ENCODE measurements around the gene CYB5A.

Gene CYB5A

DNA sequence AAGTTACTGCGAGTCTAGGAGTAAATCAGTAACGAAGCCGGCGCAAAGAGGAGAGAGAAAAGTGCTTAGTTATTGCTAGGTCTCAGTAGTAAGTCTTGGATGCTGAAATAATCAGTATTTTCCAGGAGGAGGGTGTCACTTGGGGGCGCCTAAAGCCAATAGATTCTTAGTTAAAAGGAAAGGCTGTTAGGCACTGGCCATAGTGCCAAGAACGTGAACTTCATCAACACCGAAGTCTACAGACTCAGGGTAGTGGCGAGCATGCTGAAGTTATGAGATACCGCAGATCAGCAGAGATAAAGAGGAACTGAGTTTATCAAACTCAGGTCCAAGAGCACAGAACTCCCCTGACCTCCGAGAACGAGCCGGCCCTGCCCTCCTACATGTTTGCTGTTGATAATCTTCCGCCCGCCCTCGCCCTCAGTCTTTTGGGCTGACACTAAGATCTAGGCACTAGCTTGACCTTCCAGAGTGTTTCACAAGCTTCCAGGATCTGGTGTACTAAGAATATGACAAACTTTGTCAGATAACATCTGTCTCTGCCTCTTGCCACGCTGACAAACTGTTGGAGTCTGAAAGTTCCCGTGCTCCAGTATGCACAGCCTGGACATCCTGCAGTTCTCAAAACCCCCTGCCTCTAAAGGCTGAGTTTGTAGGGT is 49.2 kb downstream of the CYB5A start:
- DNase-seq = no peak

DNA sequence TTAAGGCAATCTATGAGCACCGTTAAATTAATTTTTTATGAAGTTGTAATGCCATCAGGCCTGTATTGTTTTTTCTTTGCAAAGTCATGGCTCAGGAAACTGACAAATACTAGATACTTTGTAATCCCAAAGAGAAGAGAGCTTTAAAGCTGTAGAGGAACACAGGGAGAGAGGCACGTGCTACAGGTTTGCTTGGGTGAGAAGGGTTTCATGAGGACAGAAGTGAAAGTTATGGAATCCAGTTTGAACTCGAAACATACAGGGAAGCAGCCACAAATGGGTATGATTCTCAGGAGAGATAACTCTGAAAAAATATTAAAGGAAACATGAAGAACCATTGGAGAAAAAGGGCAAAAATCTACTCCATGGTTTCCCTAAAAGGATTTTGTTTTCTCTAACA is 49.8 kb downstream of the CYB5A start:
- no peak for DNase-seq

DNA sequence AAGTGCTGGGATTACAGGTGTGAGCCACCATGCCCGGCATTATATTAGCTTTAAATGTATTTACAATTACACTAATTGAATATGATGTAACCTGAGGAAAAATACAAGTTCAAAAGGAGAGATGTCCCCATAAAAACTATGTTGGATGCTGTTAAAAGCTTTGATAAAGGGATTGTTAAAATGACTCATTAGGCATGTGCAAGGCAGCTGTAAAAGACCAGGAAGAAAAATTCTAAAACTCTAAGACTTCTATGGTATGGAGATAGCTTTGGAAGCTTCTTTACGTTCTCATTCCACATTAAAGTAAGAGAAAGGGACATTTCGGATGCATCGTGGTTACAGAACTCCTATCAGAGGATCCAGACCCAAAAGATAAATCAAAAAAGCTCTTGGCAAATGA is 50.3 kb downstream of the CYB5A start:
- DNase-seq = no peak

DNA sequence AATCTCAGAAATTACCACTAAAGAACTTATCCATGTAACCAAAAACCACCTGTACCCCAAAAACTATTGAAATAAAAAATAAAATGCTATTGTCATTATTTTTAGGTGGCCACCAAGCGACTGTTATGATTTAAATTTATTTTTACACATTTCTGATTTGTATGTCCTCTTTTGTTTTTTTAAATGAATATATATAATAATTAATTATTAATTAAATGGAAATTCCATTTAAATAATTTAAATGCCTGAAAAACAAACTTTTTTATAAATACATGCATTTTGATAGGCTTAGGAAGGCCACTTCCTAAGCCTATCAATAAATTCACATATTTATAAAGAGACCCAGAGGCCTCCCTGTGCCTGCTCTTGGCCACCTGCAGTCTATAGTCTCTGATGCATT is 52.2 kb downstream of the CYB5A start:
- no peak for DNase-seq

DNA sequence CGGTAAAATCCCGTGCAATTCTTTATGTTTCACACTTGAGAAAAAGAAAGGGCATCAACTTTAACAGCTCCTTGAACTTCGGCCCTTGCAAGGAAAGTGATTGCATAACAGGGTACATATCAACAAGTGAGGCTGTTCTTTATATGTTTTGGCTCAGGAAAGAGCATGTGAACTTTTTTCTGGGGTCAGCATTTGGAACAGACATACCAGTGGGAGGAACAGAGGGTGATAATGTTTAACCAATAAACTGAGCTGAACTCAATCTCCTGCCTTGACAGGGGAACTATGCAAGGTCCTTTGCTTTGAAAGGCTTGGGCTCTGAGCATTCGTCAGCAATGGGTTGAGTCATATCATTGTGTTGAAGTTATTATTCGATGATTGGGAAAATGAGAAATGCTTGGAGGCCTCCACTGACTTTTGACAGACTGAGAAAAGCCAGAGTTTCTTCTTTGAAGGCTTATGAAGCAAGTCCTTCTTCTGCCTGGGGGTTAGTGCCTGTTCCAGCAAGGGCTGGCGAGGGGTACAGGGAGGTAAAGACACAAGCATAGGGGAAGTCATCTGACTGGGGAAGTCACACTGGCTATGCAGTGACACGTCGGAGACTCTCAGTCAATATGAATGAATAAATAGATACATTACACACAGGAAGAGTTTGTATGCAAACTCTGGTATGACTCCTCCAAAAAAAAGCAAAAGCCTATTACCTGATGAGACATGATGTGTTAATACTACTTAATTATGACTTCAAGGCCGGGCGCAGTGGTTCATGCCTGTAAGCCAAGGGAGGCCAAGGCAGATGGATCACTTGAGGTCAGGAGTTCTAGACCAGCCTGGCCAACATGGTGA is 57.2 kb downstream of the CYB5A start:
- no peak for DNase-seq

DNA sequence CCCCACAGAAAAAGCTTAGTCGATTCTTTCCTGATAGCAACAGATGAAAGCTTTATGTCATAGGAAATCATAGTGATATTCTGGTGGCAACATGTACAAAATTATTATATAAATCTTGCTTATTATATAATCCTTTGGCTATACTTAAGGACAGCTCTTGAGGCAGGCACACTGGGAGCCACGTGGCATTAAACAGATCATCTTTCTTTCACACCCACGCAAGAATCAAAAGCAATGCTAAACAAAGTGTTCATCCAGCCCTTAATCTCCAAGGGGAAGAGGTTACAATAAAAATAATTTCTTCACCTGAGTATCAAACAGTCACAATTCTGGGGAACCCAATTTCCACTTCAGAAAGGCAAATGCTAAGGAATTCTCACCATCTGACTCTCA is 57.8 kb downstream of the CYB5A start:
- no peak for DNase-seq

DNA sequence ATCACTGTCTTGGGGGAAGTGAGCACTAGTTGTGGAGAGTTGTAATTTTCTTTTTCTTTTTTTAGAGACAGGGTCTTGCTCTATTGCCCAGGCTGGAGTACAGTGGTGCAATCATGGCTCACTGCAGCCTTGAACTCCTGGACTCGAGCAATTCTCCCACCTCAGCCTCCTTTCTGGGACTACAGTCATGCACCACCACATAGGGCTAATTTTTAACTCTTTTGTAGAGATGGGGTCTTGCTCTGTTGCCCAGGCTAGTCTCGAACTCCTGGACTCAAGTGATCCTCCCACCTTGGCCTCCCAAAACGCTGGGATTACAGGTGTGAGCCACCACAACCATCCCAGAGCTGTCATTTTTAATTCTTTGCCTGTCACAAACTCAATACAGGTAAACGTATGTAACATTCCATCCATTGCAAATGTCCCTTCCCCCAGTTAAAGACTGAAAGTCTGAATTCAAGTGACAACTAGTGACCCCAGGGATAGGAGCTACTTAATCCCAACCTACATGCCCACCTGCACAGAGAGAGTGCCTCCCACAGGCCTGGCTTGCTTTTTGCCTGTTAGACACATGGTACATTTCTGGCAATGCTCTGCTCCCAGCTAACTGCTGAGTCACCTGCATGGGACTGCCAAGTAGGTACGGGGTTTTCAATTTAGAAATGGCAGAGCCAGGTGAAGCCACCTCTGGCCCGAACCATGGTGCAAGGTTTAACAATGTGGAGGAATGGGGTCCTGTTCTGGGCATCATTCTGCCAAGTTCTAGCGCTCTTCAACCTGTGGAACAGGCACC is 60.6 kb downstream of the CYB5A start:
- DNase-seq = no peak

DNA sequence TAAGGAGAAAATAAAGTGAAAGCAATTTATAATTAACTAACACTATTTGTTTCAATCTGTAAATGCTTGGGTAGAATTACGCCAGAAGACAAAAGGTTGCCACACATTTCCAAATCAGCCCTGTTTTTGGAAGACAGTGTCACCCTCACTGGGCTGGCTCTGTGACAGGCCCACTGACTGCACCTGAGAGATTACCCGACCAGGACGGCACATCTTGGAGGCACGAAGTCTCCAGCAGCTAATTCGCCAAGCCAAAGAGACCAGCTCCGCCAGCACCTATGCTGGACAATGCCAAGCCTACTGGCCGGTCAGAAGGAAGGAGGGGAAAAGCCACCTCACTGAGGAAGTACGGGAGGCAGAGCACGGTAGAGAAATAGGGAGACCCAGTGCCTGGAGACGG is 61.9 kb downstream of the CYB5A start:
- no peak for DNase-seq

DNA sequence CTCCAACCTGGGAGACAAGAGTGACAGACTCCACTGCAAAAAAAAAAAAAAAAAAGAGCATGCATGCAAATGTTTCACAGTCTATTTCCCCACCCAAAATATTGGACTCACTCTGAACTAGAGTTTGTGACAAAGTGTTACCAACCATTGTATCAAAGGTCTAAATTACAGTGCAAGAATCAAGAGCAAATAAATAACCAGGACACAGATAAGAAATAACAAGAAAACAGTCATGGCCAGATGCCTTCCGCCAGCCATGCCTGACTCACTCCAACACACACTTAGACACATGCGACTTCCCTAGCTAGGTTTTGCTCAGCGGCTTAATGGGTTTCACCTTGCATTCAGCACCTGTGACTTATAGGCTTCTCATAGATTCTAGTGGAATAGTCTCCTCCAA is 62.8 kb downstream of the CYB5A start:
- DNase-seq = no peak

DNA sequence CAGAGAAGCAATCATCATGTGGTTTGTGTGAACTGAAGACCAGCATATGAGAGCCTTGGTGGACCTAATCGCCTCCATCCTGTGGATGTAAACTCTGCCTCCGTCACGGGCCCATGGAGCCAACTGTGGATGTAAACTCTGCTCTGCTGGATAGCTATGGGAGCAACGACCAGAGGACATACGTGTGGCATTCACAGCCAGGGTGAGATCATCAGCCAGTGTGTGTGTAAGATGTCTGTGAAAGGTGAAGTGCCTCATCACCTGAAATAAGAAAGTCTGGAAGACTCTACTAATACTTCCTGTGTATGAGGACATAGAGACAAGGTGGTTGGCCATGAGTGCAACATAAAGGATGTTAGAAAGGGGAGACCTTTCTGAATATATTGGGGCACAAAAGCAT is 63.5 kb downstream of the CYB5A start:
- no peak for DNase-seq

DNA sequence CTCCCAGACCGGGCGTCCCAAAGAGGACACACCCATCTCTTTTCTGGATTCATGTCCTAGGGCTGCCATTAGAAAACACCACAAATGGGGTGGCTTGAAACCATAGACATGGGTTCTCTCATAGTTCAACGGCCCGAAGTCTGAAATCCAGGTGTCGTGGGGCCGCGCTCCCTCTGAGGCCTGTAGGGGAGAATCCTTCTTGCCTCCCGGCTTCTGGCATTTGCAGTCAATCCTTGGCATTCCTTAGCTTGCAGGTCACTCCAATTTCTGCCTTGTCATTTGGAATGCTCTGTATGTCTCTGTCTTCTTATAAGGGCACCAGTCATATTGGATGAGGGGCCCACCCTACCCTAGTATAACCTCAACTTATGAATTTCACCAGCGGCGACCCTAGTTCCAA is 65.1 kb downstream of the CYB5A start:
- no peak for DNase-seq

DNA sequence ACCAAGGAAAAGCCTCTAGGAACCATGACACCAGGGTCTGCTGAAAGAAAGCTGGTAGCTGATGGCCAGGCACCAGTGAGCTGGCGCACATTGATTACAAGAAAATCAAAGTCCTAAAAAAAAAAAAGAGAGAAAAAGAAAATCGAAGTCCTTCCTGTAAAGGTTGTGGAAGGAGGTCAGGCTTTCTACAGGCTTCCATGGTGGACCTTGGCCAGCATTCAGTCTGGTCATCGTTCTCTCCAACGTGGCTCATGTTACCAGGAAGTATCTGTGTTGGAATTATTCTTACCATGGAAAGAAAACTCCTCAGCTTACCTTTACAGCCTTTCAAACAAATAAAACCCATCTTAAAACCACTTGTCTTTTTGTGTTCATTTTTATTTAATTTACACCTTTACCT is 65.6 kb downstream of the CYB5A start:
- DNase-seq = no peak

DNA sequence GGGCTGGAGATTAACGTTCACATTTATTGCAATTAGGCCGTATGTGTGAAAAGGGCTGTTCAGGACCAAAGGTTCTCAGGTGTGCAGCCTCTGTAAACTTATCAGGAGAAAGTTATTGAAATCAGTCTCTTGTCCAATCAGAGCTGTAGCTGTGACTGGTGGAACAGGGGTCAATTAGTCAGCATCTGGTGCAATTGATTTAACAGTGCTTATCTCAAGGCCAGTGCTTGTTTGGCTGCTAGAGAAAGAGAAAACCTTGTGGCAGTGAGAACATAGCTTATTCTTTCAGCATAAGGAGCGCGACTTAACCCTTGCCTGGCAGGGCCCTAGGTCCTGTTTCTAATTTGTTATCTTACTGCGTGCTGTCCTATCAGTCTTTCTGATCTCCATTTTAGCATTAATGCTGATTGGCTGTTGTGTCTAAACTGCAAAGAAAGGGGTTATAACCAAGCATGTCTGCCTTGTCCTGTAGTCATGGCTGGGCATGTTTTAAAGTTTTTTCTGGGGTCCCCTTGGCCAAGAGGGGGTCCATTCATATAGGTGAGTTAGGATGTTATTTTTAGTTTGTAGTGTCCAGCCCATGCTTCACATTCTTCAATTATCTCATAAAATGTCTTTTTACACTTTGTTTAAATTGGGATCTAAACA is 66.4 kb downstream of the CYB5A start:
- no peak for DNase-seq

DNA sequence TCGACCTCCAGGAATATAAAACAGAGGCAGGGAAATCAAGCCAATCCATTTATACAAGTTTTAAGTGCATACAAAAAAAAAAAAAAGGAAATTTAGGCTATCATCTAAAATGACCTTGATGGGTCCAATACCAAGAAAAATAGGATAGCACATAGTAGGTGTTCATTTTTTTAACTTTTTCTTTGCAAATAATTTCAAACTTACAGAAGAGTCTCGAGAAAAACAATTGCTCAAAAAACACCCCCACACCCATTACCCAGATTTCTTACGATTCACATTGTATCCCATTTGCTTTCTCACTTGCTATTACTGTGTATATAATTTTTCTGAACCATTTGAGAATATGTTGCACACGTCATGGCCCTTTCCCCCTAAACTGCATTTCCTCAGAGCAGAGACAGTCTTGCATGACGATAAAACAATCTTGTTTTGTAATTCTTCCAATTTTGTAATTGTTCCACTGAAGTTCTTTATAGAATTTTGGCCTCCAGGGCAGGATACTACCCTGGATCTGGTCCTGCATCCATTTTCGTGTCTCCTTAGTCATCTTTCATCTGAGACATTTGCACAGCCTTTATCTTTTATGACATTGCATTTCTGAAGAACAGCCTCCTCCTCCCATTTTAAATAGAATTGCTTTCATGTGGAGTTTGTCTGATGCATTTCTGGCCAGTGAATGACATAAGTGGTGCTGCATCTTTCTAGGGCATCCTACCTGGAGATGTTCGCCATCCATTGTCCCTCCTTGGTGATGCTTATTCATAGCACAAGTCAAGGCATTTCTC is 68.9 kb downstream of the CYB5A start:
- no peak for DNase-seq

DNA sequence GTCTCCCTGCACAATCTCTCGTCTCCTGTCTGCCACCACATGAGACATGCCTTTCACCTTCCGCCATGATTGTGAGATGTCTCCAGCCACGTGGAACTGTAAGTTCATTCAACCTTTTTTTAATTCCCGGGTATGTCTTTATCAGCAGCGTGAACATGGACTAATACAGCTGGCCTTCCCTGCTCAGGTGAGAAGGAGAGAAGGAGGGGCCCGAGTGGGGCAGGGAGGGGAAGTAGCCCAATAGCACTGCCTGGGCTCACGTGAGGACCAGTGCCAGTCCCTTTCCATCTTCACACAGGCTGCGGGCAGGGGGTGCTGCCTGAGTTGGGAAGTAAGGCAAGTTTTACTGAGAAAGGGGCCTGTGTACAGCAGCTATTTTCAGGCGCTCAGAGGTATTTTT is 70.7 kb downstream of the CYB5A start:
- DNase-seq = no peak

DNA sequence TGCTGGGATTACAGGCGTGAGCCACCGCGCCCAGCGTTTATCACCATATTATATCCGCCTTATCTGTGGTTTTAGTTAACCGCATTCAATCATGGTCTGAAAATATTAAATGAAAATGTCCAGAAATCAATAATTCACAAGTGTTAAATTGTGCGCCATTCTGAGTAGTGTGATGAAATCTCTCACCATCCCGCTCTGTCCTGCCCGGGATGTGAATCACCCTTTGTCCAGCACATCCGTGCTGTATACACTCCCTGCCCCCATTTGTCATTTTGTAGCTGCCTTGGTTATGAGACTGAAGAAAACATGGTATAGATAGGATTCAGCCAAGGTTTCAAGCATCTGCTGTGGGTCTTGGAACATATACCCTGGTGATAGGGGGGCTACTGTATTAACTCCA is 72.7 kb downstream of the CYB5A start:
- no peak for DNase-seq

DNA sequence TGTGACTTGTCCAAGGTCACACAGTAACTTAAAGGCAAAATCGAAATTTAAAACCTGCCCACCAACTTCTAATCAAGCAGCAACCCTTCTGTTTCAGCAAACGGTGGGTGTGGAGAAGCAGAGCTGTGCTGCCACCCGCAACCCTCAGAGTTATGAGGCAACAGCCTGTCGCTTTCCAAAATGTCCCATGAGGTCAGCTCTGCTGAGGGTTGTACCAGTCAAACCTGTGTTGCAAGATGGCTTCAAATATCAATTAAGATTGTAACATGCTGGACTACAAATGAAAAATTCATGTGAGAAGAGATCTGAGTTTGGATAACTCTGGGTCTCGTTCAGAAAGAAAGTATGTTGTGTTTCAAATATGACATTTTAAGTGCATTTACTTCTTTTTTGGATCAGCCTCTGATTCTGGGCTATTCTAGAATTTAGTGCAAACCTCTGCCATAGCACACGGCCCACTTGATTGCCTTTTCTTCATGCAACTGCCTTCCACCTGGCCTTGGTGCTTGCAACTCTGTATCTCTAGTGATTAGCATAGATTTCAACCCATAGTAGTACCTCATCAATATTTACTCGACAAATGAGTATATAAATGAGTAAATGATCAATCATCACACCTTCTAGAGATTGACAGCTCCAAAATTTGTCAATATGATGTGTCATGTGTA is 74.2 kb downstream of the CYB5A start:
- no peak for DNase-seq

DNA sequence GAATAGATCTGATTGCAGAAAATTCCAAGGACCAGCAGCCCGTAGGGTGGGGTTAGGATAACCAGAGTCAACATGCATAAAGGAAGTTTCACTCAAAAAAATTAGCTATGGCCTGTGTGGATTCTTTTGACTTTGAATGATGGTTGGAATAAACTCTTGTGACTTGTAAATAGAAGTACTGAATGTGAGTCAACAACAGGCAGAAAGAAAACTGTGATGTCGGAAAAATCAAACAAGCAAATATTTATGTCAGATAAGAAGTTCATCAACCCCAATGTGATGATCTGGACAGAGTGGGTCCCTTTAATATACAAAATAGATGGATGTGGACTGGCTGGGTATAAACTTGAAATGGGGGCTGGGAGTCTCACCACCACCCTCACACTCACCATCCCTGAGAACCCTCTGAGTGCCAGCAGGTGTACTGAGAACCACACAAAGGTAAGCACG is 75.1 kb downstream of the CYB5A start:
- DNase-seq = no peak

DNA sequence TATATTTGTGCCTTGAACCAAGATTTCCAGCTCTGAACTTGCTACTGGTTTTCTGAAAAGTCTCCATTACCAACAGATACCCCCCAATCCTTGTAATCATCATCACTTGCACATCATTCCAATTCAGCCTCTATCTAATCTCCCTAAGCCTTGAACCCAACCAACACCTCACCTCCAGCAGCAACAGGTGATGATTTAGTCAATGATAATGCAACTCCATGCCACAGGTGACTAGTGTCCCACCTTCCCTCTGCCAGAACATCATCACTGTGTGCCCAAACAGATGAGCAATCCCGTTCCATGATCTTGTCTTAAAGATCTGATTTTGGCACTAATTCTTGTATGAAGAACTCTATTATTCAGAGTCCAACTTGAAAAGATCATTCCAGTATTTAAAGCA is 75.9 kb downstream of the CYB5A start:
- DNase-seq = no peak

DNA sequence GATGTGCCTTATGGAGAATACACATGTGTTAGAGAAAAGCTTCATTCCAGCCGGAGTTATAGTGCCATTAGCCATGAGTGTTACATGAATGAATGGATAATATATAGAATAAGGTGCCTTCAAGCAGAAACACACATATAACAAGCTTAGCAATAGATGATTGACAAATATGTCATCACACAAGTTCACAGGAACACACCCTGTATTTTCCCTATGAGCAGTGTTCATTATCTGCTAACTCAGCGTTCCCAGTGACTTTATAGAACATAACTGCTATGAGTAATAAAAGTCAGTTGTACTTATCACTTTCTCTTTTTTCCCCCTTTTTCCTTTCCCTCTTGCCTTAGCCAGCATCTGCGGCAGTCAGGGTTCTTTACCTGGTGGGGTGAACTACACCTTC is 78.3 kb downstream of the CYB5A start:
- DNase-seq = no peak

DNA sequence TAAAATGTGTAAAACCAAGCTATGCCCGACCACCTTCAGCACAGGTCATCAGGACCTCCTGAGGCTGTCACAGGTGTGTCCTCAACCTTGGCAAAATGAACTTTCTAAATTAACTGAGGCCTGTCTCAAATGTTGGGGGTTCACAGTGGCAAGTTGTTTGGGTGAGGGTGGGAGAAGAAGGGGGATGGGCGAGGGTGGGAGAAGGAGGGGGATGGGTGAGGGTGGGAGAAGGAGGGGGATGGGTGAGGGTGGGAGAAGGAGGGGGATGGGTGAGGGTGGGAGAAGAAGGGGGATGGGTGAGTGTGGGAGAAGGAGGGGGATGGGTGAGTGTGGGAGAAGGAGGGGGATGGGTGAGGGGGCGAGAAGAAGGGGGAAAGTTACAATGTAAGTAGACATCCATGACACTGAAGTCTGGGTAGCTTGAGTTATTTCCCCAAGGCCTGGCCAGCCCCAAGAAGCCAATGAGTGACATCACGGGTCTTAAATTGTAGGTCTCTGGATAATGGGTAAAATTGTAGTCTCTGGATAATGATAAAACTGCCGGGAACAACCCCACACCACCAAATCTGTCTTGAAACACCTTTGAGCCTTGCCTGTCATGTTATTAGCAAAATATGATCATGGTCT is 87.1 kb downstream of the CYB5A start:
- DNase-seq = no peak
